GM19463 (cell line): Measurements from ENCODE around the gene TIMM17A.

ENCODE experiments used
- ATAC-seq: cut with Tn5 transposase; IDR thresholded peaks from one replicate; pipeline ENCODE4 v1.9.1; 2021; ENCODE audit warnings: mild to moderate bottlenecking, moderate library complexity; ENCODE audit not compliant: unreplicated experiment

TIMM17A gene

DNA sequence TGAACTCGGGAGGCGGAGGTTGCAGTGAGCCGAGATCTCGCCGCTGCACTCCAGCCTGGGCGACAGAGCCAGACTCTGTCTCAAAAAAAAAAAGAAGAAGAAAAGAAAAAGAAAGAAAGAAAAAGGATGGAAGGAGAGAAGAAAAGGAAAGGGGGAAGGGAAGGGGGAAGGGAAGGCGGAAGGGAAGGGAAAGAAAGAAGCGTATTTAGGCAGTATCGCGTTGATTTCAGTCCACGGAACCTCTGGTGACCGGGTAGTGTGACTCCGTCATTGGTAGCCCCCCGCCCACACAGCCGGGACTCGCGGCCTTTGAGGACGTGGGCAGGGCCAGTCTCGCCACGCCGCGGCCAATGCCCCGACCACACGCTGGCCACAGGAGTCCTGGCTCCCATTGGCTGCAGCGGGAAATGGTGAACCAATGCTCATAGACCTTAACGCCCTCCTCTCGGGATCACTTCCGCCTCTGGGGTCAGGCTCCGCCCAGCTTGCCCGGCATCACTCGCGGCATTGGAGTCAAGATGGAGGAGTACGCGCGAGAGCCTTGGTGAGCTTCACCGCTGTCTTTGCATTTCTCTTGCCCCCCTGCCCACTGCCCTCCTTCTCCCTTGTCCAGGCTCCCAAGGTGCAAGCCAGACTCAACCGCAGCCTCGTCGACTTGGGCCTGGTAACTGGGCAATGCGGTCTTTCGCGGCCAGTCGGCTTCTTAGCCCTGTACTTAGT is at the start of gene TIMM17A:
TSS of gene TIMM17A (plus strand) at position 495 of the 720 bp plus-strand sequence. CDS start at position 519, 24 bp downstream.
- peak; percentile 100 for ATAC-seq

DNA sequence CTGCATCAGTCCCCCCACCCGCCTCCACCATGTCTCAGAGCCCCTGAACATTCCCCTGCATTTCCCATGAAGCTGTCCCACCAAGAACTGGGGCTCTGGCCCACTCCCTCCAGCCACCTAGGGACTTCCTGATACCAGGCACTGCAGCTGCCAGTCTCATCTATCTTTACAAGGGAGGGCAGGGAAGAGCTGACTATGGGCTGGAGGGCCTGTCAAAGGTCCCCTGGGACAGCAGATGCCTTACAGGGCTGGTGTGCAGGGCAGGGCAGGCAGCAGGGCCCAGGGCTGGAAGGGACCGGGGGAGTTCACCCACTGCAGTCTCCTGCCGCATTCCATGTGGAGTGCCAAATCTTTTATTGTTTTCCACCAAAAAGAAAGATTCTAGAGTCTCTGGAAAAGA is 49.0 kb upstream of the TIMM17A start:
- no peak for ATAC-seq

DNA sequence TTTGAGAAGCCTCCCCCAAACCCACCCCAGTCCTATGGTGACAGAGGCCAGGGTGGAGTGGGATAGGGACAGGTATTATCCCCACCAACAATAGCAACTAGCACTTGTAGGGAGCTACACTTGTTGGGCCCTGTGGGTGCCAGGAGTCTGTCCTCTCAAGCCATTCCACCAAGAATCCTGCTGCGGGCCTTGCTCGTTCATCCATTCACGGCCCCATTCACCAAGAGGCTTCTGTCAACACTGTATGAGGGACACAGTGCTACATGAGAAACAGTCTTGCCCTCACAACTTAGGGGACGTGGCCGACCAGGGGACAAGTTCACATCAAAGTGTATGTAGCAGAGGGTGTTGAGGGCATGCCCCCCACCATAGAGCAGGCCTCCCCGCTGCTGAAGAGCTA is 47.7 kb upstream of the TIMM17A start:
- no peak for ATAC-seq

DNA sequence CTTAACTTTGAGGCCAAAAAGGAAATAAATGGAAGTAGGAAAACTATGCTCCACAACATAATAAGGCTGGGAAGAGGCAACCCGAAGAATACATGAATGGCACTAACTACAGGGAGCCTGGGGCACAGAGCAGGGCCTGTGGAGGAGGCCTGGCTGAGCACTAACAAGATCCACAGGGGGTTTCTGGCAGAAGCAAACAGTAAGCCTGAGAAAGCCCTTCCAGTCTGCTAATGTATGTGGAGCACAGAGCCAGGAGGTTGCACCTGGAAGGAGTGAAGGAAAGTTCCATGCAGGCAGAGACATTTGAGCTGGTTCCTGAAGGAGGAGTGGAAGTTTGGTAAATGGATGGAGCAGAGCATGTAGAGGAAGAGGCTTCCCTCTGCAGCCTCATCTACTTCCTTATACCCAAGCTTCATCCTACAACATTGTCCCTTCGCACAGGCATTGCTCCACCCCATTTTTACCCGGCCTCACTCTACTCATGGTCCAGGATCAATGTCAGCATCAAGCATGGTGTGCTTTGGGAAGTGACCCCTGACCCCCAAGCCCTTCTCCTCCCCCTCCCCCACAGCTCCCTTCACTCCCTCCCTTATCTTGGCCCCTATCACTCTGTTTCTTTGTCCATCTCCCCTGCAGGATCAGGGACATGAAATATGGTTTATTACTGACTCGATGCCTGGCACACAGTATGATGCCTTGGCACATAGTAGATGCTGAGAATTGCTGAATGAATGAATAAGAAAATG is 43.3 kb upstream of the TIMM17A start:
- ATAC-seq: no peak

DNA sequence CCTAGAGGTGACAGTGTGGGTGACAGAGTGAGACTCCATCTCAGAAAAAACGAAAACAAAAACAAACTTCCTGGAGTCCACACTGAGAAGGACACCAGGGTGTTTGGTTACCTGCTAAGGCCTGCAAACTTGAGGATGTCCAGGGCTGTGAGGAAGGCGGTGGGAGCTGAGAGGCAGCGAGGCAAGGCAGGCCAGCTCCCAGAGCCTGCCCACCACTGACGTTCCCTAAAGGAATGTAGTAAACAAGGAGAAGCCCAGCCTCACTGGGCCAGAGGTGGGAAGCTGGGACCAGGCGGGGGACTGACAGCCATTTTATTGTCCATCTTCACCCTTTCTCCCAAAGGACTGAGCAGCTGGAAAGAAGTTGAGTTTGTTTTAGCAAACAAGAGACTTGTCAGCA is 42.5 kb upstream of the TIMM17A start:
- no peak for ATAC-seq

DNA sequence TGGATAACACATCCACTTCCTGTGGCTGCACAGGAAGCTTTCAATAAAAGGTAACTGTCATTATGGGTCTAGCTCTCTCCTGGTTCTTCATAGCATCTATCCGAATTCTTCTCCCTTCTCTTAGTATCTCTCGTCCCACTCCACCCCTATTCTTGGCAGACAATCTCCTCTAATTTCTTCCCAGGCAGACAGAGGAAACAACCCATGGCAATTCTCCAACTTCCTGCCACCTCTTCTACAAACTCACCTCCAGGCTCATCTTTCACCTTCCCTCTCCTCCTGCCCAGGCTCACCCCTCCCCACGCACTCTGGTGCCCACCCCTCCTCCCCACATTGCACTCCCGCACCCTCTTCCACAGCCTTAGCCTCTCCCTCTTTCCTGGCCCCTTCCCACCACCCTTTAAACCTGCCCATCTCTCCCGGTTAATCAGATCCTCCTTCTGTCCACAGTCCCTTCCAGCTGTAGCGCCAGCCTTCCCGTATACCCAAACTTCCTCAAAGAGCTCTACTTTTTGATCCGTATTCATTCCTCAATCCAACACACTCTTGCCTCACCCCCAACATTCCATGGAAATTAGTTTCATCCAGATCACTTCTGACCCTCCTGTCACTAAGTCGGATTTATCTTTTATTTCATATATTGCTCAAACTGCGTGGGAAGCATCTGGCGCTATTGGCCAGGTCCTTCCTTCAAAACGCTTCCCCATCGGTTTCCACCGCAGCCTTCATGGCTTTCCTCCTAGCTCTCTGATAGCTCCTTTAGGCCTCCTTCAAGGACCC is 40.7 kb upstream of the TIMM17A start:
- ATAC-seq: no peak

DNA sequence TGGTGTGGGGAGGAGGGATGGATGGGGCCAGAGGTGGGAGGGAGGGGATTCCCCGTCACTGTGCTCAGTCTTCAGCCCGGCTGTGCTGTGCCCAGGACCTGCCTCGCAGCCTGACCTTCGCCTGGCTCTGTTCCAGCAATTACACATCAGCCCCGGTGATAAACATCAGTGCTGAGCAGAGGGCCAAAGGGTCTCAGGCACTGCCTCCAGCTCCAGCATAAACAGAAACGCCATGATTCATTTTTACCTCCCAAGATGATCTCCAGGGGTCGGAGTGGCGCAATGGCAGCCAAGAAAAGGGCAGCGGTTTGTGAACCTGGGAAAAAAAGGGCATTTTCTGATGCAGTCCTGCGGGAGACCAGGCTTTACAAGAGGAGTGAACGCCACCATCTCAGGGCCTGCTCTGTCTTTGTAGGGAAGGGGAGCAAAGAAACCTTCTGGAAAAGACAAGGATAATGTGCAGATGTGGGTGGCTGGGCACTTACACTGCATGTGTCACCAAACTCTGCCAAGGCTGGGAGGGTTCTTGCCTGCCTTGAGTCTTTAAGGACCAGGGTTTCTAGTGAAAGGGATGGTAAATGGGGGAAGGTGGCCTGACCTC is 38.6 kb upstream of the TIMM17A start:
- ATAC-seq: no peak

DNA sequence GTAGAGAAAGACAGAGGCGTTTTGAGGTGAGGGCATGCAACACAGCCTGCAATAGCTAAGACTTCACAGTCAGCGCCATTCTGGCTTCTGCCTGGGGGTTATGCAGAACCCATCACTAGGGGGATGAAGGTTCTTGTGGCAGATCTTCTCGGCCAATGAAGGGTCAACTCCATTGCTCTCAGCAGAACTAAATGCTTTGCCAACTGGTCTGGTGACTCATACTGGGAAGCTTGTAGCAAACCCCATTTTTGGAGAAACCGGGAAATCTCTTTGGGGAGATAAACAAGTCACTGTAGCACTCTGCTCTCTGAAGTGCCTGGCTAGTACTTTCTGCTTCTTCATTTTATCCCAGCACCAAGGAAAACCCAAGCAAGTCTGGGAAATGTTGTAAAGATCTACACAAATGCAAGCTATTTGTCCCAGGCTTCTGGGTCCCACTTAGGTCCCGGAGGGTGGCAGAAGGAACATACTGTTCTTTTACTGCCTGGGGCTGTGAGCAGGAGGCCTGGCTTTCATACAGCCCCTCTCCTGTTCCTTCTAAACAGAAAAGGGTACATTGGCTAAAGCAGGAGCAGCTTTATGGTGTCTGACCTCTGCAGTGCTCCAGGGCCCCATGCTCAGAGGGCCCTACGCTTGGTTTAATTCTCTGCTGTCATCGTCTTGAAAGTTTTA is 37.8 kb upstream of the TIMM17A start:
- ATAC-seq: no peak

DNA sequence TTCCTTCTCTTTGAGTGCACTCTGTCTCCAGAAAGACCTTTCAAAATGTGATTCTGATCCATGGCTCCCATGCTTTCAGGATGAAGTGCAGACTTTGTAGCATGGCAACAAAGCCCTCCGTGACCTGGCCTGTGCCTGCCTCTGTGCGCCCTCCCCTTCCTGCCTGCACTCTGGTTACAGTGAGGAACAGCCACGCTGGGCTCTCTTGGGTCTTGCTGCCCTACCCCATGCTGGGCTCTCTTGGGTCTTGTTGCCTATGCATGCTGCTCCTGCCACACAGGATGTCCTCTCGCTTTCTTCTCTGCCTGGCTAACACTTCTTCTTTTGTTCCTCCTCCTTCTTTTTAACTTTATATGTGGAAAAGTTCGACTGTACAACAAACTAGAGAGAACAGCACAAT is 37.0 kb upstream of the TIMM17A start:
- ATAC-seq: no peak

DNA sequence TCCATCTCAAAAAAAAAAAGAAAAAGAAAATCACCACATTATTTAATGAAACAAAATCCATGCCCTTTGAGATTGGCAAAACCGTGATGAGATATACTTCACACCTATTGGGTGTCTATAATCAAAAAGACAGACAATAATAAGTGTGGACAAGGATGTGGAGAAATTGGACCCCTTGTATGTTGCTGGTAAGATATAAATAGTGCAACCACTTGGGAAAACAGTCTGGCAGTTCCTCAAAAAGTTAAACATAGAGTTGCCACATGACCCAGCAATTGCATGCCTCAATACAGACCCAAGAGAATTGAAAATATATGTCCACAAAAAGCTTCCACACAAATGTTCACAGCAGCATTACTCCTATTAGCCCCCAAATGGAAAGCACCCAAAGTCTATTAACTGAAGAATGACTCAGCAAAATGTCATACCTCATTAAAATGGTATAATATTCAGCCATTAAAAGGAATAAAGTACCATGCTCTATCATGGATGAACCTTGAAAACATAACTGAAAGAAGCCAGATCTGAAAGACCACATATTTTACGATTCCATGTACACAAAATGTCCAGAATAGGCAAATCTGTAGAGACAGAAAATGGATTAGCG is 33.2 kb upstream of the TIMM17A start:
- no peak for ATAC-seq

DNA sequence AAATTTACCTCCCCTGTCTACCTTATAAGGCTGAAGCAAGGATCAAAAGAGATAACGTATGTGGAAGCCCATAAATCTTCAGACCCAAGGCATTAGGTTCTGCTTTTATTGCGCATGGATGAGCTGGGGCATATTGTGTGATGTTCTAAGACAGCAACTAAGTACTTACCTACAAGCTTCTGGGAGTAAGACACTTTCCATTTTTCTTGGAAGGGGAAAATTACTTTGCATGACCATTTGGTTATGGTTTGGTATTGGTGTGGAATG is 30.1 kb upstream of the TIMM17A start:
- no peak for ATAC-seq

DNA sequence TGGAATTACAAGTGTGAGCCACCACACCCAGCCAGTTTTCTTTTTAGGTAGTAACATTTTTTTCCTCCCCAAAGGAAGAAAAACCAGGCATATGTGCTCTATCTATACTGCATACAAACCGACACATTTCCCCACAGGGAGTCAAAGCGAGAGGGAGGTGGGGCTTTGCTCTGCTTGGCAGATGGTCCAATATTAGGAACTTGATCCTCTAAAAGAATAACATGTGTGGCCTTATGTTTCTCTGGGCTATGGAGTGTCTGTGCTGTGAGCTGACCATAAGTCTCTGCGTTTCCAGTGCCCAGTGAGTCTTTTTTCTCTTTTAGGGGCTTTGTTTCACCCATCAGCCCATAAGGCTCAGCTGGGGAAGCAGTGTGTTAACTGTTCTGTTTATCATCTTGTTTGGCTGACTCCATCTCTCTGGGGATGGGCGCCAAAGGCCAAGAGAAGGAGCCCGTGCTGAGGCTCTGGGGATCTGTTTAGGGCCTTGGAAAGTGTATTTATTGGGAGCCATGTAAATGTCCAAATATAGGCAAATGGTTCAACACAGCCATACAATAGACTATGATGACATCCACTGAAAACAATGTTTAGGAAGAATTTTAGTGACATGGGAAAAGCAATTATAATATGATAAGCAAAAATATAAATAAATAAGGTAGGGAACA is 29.2 kb upstream of the TIMM17A start:
- ATAC-seq: no peak

DNA sequence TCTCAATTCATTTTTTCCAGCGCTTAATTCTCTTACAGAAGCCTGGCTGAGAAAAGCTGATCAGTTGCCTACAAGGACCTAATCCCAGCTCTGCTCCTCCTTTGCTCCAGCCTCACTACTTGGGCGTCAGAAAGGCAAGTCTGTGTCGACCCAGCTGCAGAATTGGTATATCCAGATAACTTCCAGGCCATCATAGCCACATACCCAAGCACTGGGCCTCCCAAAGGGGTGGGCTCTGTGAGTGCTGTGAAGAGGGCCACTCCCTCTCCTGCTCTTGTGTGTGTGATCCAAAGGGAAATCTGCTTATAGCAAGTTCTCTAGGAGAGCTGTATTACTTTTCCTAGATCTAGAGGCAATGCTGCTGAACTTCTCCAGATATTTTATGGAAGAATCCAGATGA is 27.0 kb upstream of the TIMM17A start:
- ATAC-seq: no peak

DNA sequence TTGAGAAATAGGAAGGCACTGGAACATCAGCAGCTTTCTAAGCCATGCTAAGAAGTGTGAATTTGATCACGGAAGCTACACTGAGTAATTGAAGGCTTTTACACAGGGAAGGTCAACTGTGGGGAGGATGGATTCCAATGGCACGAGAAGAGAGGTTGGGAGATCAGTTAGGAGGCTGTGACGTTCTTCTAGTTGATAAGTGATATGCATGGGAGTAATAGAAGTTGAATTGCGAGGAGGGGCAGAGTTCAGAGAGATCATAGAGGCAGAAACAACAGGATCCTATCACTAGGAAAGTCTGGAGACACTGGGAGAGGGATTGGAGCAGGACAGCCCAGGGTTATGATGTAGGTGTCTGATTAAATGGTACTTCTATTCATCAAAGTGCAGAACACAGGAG is 25.2 kb upstream of the TIMM17A start:
- no peak for ATAC-seq

DNA sequence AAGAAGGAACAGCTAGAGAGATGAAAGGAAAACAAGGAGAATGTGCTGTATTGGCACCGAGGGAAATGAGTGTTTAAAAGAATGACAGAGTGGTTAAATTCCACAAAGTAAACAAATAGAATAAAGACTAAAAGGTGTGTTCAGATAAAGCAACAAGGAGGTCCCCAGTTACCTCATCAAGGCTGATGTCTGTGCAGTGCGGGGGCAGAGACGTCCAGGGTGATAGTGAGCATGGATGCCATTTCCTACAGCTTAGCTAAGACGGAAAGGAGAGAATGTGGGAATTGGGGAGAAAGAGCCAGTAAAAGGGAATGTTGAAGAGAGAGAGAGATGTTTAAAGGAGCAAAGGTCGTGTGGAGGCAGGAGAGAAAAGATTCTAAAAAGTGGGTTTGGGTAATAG is 24.5 kb upstream of the TIMM17A start:
- no peak for ATAC-seq

DNA sequence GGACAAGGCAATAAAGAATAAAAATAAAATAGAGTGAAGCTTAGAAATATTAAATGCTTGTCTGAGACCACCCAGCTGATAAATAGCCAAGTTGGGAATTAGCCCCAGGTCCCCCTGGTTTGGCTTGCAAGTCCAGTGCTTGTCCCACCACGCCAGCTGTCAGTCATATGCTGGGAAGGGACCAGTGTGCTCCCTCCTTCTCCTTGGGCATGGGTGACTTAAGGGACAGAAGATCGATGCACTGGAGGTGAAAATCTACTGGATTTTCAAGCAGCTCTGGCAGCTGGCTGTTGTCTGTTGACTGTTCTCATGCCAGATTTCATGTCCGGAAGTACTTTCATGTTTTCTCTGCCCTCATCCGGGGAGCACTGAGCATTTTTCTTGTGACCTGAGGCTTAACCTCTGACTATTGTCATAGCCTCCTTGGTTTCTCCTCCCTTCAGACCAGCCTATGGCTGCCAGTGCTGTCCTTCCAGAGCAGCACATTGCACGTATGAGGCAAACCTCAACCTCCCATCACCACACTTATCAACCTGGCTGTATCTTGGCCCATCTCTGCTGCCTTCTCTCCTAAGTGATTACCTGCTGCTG is 21.4 kb upstream of the TIMM17A start:
- ATAC-seq: no peak

DNA sequence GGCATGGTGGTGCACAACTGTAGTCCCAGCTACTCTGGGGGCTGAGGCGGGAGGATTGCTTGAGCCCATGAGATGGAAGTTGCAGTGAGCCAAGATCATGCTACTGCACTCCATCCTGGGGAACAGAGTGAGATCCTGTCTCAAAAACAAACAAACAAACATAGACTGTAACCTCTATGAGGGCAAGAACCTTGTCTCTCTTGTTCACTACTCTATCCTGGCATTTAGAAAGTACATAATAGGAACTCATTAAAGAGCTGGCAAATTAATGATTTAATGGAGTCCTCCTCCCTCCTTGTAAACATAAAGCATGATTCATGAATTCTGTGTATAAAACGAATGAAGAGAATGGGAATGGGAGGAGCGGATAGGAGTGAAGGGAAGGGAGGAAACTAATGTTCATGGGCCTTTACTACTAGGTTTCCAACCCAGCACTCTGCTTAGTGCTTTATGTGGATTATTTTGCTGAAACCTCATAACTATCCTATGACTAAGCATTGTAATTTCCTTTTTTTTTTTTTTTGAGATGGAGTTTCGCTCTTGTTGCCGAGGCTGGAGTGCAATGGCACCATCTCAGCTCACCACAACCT is 17.6 kb upstream of the TIMM17A start:
- no peak for ATAC-seq

DNA sequence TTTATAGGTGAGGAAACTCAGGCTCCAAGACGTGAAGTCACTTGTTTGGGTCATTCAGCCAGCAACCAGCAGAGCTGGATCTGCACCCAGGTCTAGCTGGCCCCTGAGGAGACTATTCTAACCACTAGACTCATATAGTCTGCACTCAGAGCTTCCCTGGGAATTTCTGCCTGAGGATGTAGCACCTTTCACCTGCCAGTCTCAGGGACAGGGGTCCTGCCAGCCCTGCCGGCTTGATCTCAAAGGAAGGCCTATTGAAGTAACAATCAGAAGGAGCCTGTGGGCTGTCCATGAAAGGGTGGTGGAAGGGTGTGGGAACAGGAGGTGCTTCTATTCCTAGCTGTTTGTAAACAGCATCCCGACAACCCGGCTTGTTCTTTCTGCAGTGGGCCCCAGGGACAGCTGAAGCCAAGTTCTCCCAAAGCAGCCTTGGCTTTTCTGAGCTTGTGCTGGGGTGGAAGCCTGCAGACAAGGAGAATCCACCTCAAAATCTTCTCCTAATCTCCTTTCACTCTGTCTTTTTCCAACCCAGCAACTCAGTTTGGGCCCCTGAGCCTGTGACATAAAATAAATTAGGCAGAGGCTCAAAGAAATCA is 16.8 kb upstream of the TIMM17A start:
- ATAC-seq: no peak

DNA sequence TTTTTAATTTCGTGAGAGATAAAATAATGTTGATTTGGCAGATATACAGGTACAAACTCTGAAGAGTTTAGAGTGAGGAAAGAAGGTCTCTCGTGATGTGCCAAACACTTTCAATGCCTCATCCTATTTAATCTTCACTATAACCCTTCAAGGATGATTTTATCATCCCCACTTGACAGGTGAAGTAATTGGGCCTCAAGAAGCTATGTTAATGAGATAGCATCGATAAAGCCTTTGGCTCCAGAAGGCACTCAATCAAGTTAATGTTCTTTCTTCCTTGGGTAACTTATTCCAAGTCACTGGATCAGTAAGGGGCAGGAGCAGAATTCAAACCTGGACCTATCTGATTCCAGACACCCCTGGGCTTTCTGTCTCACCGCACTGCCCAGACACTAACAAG is 16.2 kb upstream of the TIMM17A start:
- no peak for ATAC-seq
